Mesenchymal stem cell (in vitro differentiated cells and primary cell): ENCODE results near the gene ARMH3.
A peak's percentile ranks its signal among the peaks of the same experiment; 100 is the strongest.
"Not testable (repeated sequence)": the region's sequence is repeated elsewhere in the genome, so short reads cannot be mapped to it uniquely, and the experiment has no call there.

Source experiments
- DNase-seq: peaks from one replicate; pipeline ENCODE4 v3.0.0-alpha.2; 2013
- H2AFZ ChIP-seq: one replicate; pipeline ENCODE4 v1.6.1; 2013; ENCODE audit warnings: low read depth, mild to moderate bottlenecking, control low read depth, inconsistent platforms, low read length, moderate library complexity
- H2AK5ac ChIP-seq: 2 replicates; pipeline ENCODE4 v1.6.1; 2013; ENCODE audit warnings: low read length, moderate library complexity, mild to moderate bottlenecking, inconsistent platforms; ENCODE audit not compliant: severe bottlenecking
- H2BK120ac ChIP-seq: one replicate; pipeline ENCODE4 v1.6.1; 2013; ENCODE audit warnings: low read depth, mild to moderate bottlenecking, inconsistent platforms, low read length, moderate library complexity
- H2BK12ac ChIP-seq, 2 experiments: one replicate each; pipeline ENCODE4 v1.6.1; 2013; ENCODE audit warnings: inconsistent platforms in 2 of 2, low read length in 2 of 2, mild to moderate bottlenecking in 2 of 2, moderate library complexity in 2 of 2, control low read depth in 1 of 2
- H2BK15ac ChIP-seq: one replicate; pipeline ENCODE4 v1.6.1; 2013; ENCODE audit warnings: mild to moderate bottlenecking, low read depth, inconsistent platforms; ENCODE audit not compliant: poor library complexity, severe bottlenecking
- H2BK5ac ChIP-seq: 2 replicates; pipeline ENCODE4 v1.6.1; 2013; ENCODE audit warnings: low read depth, mild to moderate bottlenecking, low read length, control low read depth, inconsistent platforms; ENCODE audit not compliant: poor library complexity, severe bottlenecking
- H3K14ac ChIP-seq, 2 experiments: one replicate each; pipeline ENCODE4 v1.6.1; 2013; ENCODE audit warnings: inconsistent platforms in 2 of 2, low read length in 2 of 2, control low read depth in 1 of 2, mild to moderate bottlenecking in 1 of 2, moderate library complexity in 1 of 2
- H3K18ac ChIP-seq, 2 experiments: one replicate each; pipeline ENCODE4 v1.6.1; 2013; ENCODE audit warnings: inconsistent platforms in 2 of 2, low read length in 2 of 2, control low read depth in 1 of 2, low read depth in 1 of 2, mild to moderate bottlenecking in 1 of 2
- H3K23ac ChIP-seq, 2 experiments: one replicate each; pipeline ENCODE4 v1.6.1; 2013; ENCODE audit warnings: inconsistent platforms in 2 of 2, low read length in 2 of 2, mild to moderate bottlenecking in 2 of 2, moderate library complexity in 2 of 2, control low read depth in 1 of 2
- H3K27ac ChIP-seq: 2 replicates; pipeline ENCODE4 v1.5.1; 2013; ENCODE audit warnings: mild to moderate bottlenecking, moderate library complexity, low read length, control low read depth, inconsistent platforms; ENCODE audit not compliant: poor library complexity, severe bottlenecking
- H3K27me3 ChIP-seq, 2 experiments: 2 replicates each; pipeline versions ENCODE4 v1.6.1 to v1.7.0; 2013; ENCODE audit warnings: low read length in 2 of 2, mild to moderate bottlenecking in 2 of 2, moderate library complexity in 2 of 2, control low read depth in 1 of 2, inconsistent platforms in 1 of 2; ENCODE audit not compliant: control insufficient read depth in 1 of 2, insufficient read depth in 1 of 2
- H3K36me3 ChIP-seq, 2 experiments: 2 replicates each; pipeline versions ENCODE4 v1.6.1 to v1.7.0; 2013; ENCODE audit warnings: low read length in 2 of 2, control low read depth in 1 of 2, inconsistent platforms in 1 of 2, low read depth in 1 of 2, mild to moderate bottlenecking in 1 of 2; ENCODE audit not compliant: insufficient read depth in 2 of 2, control insufficient read depth in 1 of 2
- H3K4ac ChIP-seq, 2 experiments: one replicate each; pipeline ENCODE4 v1.6.1; 2013; ENCODE audit warnings: inconsistent platforms in 2 of 2, low read length in 2 of 2, mild to moderate bottlenecking in 2 of 2, moderate library complexity in 2 of 2, control low read depth in 1 of 2, low read depth in 1 of 2
- H3K4me1 ChIP-seq: 2 replicates; pipeline ENCODE4 v1.6.1; 2013; ENCODE audit warnings: low read depth, low read length, control low read depth; ENCODE audit not compliant: control insufficient read depth, insufficient read depth
- H3K4me2 ChIP-seq: 2 replicates; pipeline ENCODE4 v1.6.1; 2013; ENCODE audit warnings: low read length, mild to moderate bottlenecking, inconsistent platforms; ENCODE audit not compliant: poor library complexity, severe bottlenecking
- H3K4me3 ChIP-seq, 2 experiments: 2 replicates each; pipeline versions ENCODE4 v1.5.1 to v1.7.0; 2013; ENCODE audit warnings: low read length in 2 of 2, mild to moderate bottlenecking in 2 of 2, control low read depth in 1 of 2, low read depth in 1 of 2; ENCODE audit not compliant: insufficient read depth in 1 of 2
- H3K79me1 ChIP-seq: replicated peaks from 2 replicates; pipeline ENCODE4 v1.6.1; 2013; ENCODE audit warnings: mild to moderate bottlenecking, control low read depth, low read length, inconsistent platforms; ENCODE audit not compliant: poor library complexity, severe bottlenecking
- H3K9ac ChIP-seq: 2 replicates; pipeline ENCODE4 v1.7.0; 2013; ENCODE audit warnings: mild to moderate bottlenecking, low read length, moderate library complexity
- H3K9me3 ChIP-seq: 2 replicates; pipeline ENCODE4 v1.7.0; 2013; ENCODE audit warnings: mild to moderate bottlenecking, low read length; ENCODE audit not compliant: control insufficient read depth
- H4K8ac ChIP-seq: one replicate; pipeline ENCODE4 v1.6.1; 2013; ENCODE audit warnings: inconsistent platforms, mild to moderate bottlenecking, low read length, moderate library complexity
- H4K91ac ChIP-seq: one replicate; pipeline ENCODE4 v1.6.1; 2013; ENCODE audit warnings: mild to moderate bottlenecking, low read length, inconsistent platforms
- WGBS: methylation state at CpG from one replicate; pipeline ENCODE4 v1.1.7; 2013; ENCODE audit warnings: mixed read lengths; 5-methylcytosine and 5-hydroxymethylcytosine counted together

ARMH3 gene

GRCh38 chr10:101980677-101981076, 75.3 kb downstream of the ARMH3 start:
- H3K14ac ChIP-seq, H3K23ac ChIP-seq, H3K4me3 ChIP-seq, H2BK12ac ChIP-seq, H3K79me1 ChIP-seq, H3K27ac ChIP-seq, H2AK5ac ChIP-seq, H4K8ac ChIP-seq, H2BK5ac ChIP-seq, H3K4me2 ChIP-seq, H2BK15ac ChIP-seq, H3K4ac ChIP-seq, H3K27me3 ChIP-seq, H2AFZ ChIP-seq, H2BK120ac ChIP-seq, DNase-seq, H3K9ac ChIP-seq, H3K18ac ChIP-seq, H3K9me3 ChIP-seq, H4K91ac ChIP-seq, H3K4me1 ChIP-seq: not testable (repeated sequence)
- WGBS = 100% methylated on average over 1 of the region's 2 CpGs
- H3K36me3 ChIP-seq = peaks cover 8 to 36% of the 10 kb centered on the region in 2 experiments

- peaks cover 5 to 56% of the 10 kb centered on the region in 2 experiments for H3K36me3 ChIP-seq
- peak; percentile 45 for DNase-seq
- H3K27me3 ChIP-seq = no peaks in the 10 kb centered on the region
- no peak overlapping the region for H3K4ac ChIP-seq
- H2BK15ac ChIP-seq = no peak overlapping the region
- no peak overlapping the region for H2BK120ac ChIP-seq
- no peak overlapping the region for H2BK12ac ChIP-seq
- H3K4me1 ChIP-seq = no peaks in the 10 kb centered on the region
- H4K8ac ChIP-seq = no peak overlapping the region
- no peak overlapping the region for H2BK5ac ChIP-seq
- H2AK5ac ChIP-seq = no peak overlapping the region
- WGBS = 47% methylated on average over 4 of the region's 6 CpGs
- peaks cover 2% of the 10 kb centered on the region for H3K79me1 ChIP-seq
- no peak overlapping the region for H2AFZ ChIP-seq
- H3K14ac ChIP-seq = no peak overlapping the region
- no peak overlapping the region for H3K9ac ChIP-seq
- H3K18ac ChIP-seq = no peak overlapping the region
- peak overlapping the region in 1 of 2 experiments; percentile 31 for H3K4me3 ChIP-seq
- no peak overlapping the region for H3K4me2 ChIP-seq
- no peak overlapping the region for H3K27ac ChIP-seq
- H3K9me3 ChIP-seq = no peaks in the 10 kb centered on the region
- H3K23ac ChIP-seq = no peak overlapping the region
- no peak overlapping the region for H4K91ac ChIP-seq
Measured at GRCh38 chr10:101974091-101974971, 81.6 kb downstream of the ARMH3 start.

- no peak overlapping the region for H3K27ac ChIP-seq
- H3K4me3 ChIP-seq = no peak overlapping the region
- H3K14ac ChIP-seq = no peak overlapping the region
- no peak overlapping the region for H2BK15ac ChIP-seq
- H2BK120ac ChIP-seq = no peak overlapping the region
- no peaks in the 10 kb centered on the region for H3K4me1 ChIP-seq
- no peak overlapping the region for H3K4ac ChIP-seq
- H4K91ac ChIP-seq = no peak overlapping the region
- H3K23ac ChIP-seq = no peak overlapping the region
- DNase-seq = no peak
- no peak overlapping the region for H2AK5ac ChIP-seq
- peaks cover 5 to 57% of the 10 kb centered on the region in 2 experiments for H3K36me3 ChIP-seq
- no peak overlapping the region for H2BK12ac ChIP-seq
- no peaks in the 10 kb centered on the region for H3K27me3 ChIP-seq
- H3K4me2 ChIP-seq = no peak overlapping the region
- 84% methylated on average over 8 of the region's 9 CpGs for WGBS
- no peak overlapping the region for H2AFZ ChIP-seq
- no peaks in the 10 kb centered on the region for H3K9me3 ChIP-seq
- H4K8ac ChIP-seq = no peak overlapping the region
- H3K18ac ChIP-seq = no peak overlapping the region
- peaks cover 2% of the 10 kb centered on the region for H3K79me1 ChIP-seq
- no peak overlapping the region for H3K9ac ChIP-seq
- H2BK5ac ChIP-seq = no peak overlapping the region
Measured at GRCh38 chr10:101972761-101973160, 83.2 kb downstream of the ARMH3 start.

GRCh38 chr10:101969412-101969922, 86.5 kb downstream of the ARMH3 start:
- peaks cover 3% of the 10 kb centered on the region for H3K79me1 ChIP-seq
- no peaks in the 10 kb centered on the region for H3K4me1 ChIP-seq
- 66% methylated on average over 3 of the region's 4 CpGs for WGBS
- no peak overlapping the region for H2AFZ ChIP-seq
- H3K9me3 ChIP-seq = no peaks in the 10 kb centered on the region
- no peak overlapping the region for H2AK5ac ChIP-seq
- no peak overlapping the region for H3K27ac ChIP-seq
- H3K23ac ChIP-seq = no peak overlapping the region
- no peak overlapping the region for H3K4me3 ChIP-seq
- no peak overlapping the region for H2BK5ac ChIP-seq
- H3K4me2 ChIP-seq = no peak overlapping the region
- no peak overlapping the region for H4K8ac ChIP-seq
- H2BK12ac ChIP-seq = no peak overlapping the region
- H3K36me3 ChIP-seq = peaks cover 5 to 43% of the 10 kb centered on the region in 2 experiments
- no peak overlapping the region for H3K18ac ChIP-seq
- H4K91ac ChIP-seq = no peak overlapping the region
- H2BK120ac ChIP-seq = no peak overlapping the region
- H3K9ac ChIP-seq = no peak overlapping the region
- DNase-seq = no peak
- H3K4ac ChIP-seq = no peak overlapping the region
- no peak overlapping the region for H2BK15ac ChIP-seq
- no peaks in the 10 kb centered on the region for H3K27me3 ChIP-seq
- H3K14ac ChIP-seq = no peak overlapping the region
